Endothelial cell of umbilical vein (primary cell): ENCODE measurements around the gene CTXND1.

Source experiments
- EZH2 ChIP-seq: IDR thresholded peaks from 2 replicates; pipeline ENCODE4 v1.6.1; 2012; ENCODE audit warnings: borderline replicate concordance, low read depth, mild to moderate bottlenecking, moderate library complexity, low read length, inconsistent platforms; ENCODE audit not compliant: severe bottlenecking
- FOS ChIP-seq: IDR thresholded peaks from 2 replicates; pipeline ENCODE4 v1.6.1; 2011; ENCODE audit warnings: mild to moderate bottlenecking, low read length, moderate library complexity, borderline replicate concordance; ENCODE audit not compliant: insufficient read depth
- GATA2 ChIP-seq: IDR thresholded peaks from 2 replicates; pipeline ENCODE4 v1.7.0; 2011; ENCODE audit warnings: low read depth, mild to moderate bottlenecking, moderate library complexity, mixed read lengths, low read length; ENCODE audit not compliant: insufficient read length, insufficient read depth
- MYC ChIP-seq: IDR thresholded peaks from one replicate; pipeline ENCODE4 v1.6.1; 2011; ENCODE audit warnings: mild to moderate bottlenecking, low read depth, low read length
- POLR2A ChIP-seq: IDR thresholded peaks from 2 replicates; pipeline ENCODE4 v1.6.1; 2012; ENCODE audit warnings: low read depth, mild to moderate bottlenecking, control low read depth, low read length
- POLR2AphosphoS5 ChIP-seq: IDR thresholded peaks from 2 replicates; pipeline ENCODE4 v1.6.1; 2012; ENCODE audit warnings: low read depth, mild to moderate bottlenecking, control low read depth, low read length, moderate library complexity; ENCODE audit not compliant: insufficient read depth
- TF ChIP-seq, protein P1 (sequence below), 2 donors: IDR thresholded peaks; 1 replicate in 1 of 2; 2 replicates in 1 of 2; pipeline ENCODE4 v1.5.1; 2011; ENCODE audit warnings: low read length in 2 of 2, mild to moderate bottlenecking in 2 of 2, moderate library complexity in 2 of 2, control low read depth in 1 of 2, inconsistent platforms in 1 of 2, low read depth in 1 of 2; ENCODE audit not compliant: insufficient read depth in 1 of 2; ENCODE audit errors: extremely low read depth in 1 of 2

DNA sequence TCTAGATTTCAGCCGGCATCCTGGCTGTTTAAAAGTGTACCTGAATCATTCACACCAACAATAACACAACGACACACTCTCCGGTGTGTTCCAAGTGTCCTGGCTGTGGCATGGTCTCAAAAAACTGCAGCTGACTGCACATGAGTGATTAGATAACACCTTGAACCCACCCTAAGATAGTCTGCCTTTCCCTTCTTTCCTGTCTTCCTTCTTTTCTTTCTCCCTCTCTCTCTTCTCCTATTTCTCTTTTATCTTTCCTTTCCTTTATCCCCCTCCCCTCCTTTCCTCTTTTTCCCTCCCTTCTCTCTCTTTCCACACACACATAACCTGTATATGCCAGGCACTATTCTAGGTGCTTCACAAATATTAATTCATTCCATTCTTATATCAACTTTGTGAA, 100.4 kb downstream of the CTXND1 start:
- TF ChIP-seq POLR2AphosphoS5 (no peak), POLR2A (no peak), FOS (no peak), MYC (no peak), EZH2 (no peak), GATA2 (no peak)
- TF ChIP-seq, protein P1, sequence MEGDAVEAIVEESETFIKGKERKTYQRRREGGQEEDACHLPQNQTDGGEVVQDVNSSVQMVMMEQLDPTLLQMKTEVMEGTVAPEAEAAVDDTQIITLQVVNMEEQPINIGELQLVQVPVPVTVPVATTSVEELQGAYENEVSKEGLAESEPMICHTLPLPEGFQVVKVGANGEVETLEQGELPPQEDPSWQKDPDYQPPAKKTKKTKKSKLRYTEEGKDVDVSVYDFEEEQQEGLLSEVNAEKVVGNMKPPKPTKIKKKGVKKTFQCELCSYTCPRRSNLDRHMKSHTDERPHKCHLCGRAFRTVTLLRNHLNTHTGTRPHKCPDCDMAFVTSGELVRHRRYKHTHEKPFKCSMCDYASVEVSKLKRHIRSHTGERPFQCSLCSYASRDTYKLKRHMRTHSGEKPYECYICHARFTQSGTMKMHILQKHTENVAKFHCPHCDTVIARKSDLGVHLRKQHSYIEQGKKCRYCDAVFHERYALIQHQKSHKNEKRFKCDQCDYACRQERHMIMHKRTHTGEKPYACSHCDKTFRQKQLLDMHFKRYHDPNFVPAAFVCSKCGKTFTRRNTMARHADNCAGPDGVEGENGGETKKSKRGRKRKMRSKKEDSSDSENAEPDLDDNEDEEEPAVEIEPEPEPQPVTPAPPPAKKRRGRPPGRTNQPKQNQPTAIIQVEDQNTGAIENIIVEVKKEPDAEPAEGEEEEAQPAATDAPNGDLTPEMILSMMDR (IDR thresholded peaks at IDR 0.05; ENCODE audit: extremely low read depth in 1 of 2, insufficient read depth in 1 of 2, low read depth in 1 of 2, low read length in 2 of 2): no peak
